Trophoblast cell (in vitro differentiated cells and primary cell): ENCODE data around the gene IGSF8.

ENCODE experiments used
- DNase-seq, 2 donors: peaks; one replicate each; pipeline ENCODE4 v3.0.0-alpha.2; 2016
- H2AFZ ChIP-seq: 2 replicates; pipeline ENCODE4 v1.6.1; 2013; ENCODE audit warnings: low read length, moderate library complexity, mild to moderate bottlenecking; ENCODE audit not compliant: insufficient read depth, poor library complexity
- H2AK5ac ChIP-seq: 2 replicates; pipeline ENCODE4 v1.6.1; 2013; ENCODE audit warnings: mild to moderate bottlenecking, low read length
- H2BK120ac ChIP-seq: 2 replicates; pipeline ENCODE4 v1.6.1; 2013; ENCODE audit warnings: low read length, mild to moderate bottlenecking, moderate library complexity; ENCODE audit not compliant: insufficient read depth, poor library complexity
- H2BK12ac ChIP-seq: 2 replicates; pipeline ENCODE4 v1.6.1; 2013; ENCODE audit warnings: mild to moderate bottlenecking, low read length, moderate library complexity
- H2BK5ac ChIP-seq: 2 replicates; pipeline ENCODE4 v1.6.1; 2013; ENCODE audit warnings: low read length, low read depth, moderate library complexity, mild to moderate bottlenecking; ENCODE audit not compliant: poor library complexity
- H3K14ac ChIP-seq: 2 replicates; pipeline ENCODE4 v1.6.1; 2013; ENCODE audit warnings: mild to moderate bottlenecking, low read length
- H3K18ac ChIP-seq: 2 replicates; pipeline ENCODE4 v1.6.1; 2013; ENCODE audit warnings: mild to moderate bottlenecking, low read length
- H3K23ac ChIP-seq: 2 replicates; pipeline ENCODE4 v1.6.1; 2013; ENCODE audit warnings: low read length
- H3K27ac ChIP-seq: 2 replicates; pipeline ENCODE4 v1.5.1; 2013; ENCODE audit warnings: low read depth, mild to moderate bottlenecking, inconsistent platforms, low read length, moderate library complexity
- H3K27me3 ChIP-seq: 2 replicates; pipeline ENCODE4 v1.6.1; 2013; ENCODE audit warnings: inconsistent platforms, mild to moderate bottlenecking, low read length, moderate library complexity; ENCODE audit not compliant: insufficient read depth
- H3K36me3 ChIP-seq, 2 experiments: 1 replicate in 1 of 2; 2 replicates in 1 of 2; pipeline ENCODE4 v1.6.1; 2013; ENCODE audit warnings: low read length in 2 of 2, mild to moderate bottlenecking in 2 of 2, moderate library complexity in 1 of 2; ENCODE audit not compliant: insufficient read depth in 2 of 2, control insufficient read depth in 1 of 2
- H3K4ac ChIP-seq: 2 replicates; pipeline ENCODE4 v1.6.1; 2013; ENCODE audit warnings: low read depth, mild to moderate bottlenecking, low read length, moderate library complexity
- H3K4me1 ChIP-seq, 2 experiments: 1 replicate in 1 of 2; 2 replicates in 1 of 2; pipeline ENCODE4 v1.6.1; 2013; ENCODE audit warnings: low read length in 2 of 2, mild to moderate bottlenecking in 2 of 2, moderate library complexity in 1 of 2; ENCODE audit not compliant: insufficient read depth in 2 of 2, control insufficient read depth in 1 of 2
- H3K4me2 ChIP-seq: 2 replicates; pipeline ENCODE4 v1.6.1; 2013; ENCODE audit warnings: inconsistent platforms, mild to moderate bottlenecking, low read length, moderate library complexity
- H3K4me3 ChIP-seq: 2 replicates; pipeline ENCODE4 v1.5.1; 2013; ENCODE audit warnings: mild to moderate bottlenecking, low read depth, low read length, inconsistent platforms
- H3K79me1 ChIP-seq: one replicate; pipeline ENCODE4 v1.6.1; 2013; ENCODE audit warnings: low read length
- H3K79me2 ChIP-seq: 2 replicates; pipeline ENCODE4 v1.6.1; 2013; ENCODE audit warnings: low read length, mild to moderate bottlenecking; ENCODE audit not compliant: control insufficient read depth, insufficient read depth, poor library complexity
- H3K9ac ChIP-seq: 2 replicates; pipeline ENCODE4 v1.6.1; 2013; ENCODE audit warnings: mild to moderate bottlenecking, low read length
- H3K9me3 ChIP-seq: 2 replicates; pipeline ENCODE4 v1.6.1; 2013; ENCODE audit warnings: low read depth, mild to moderate bottlenecking, control low read depth, inconsistent platforms, low read length; ENCODE audit not compliant: insufficient read depth
- H4K12ac ChIP-seq: 2 replicates; pipeline ENCODE4 v1.6.1; 2013; ENCODE audit warnings: low read depth, mild to moderate bottlenecking, low read length, moderate library complexity
- H4K8ac ChIP-seq: 2 replicates; pipeline ENCODE4 v1.6.1; 2013; ENCODE audit warnings: low read depth, mild to moderate bottlenecking, low read length, moderate library complexity
- H4K91ac ChIP-seq: one replicate; pipeline ENCODE4 v1.6.1; 2013; ENCODE audit warnings: low read depth, mild to moderate bottlenecking, low read length, moderate library complexity
- WGBS: extraction: QIAGEN DNeasy Blood & Tissue Kit; methylation state at CpG from one replicate; pipeline ENCODE4 v1.1.7; 2013; ENCODE audit warnings: missing lambda C conversion rate; ENCODE audit not compliant: insufficient read length, insufficient coverage; ENCODE audit errors: extremely low coverage; 5-methylcytosine and 5-hydroxymethylcytosine counted together

The IGSF8 gene

GRCh38 chr1:160143695-160144094 lies 45.3 kb upstream of the IGSF8 start:
- no peak overlapping the region for H2AFZ ChIP-seq
- WGBS = no CpG with 5 or more reads among the region's 1 CpG
- H3K4me1 ChIP-seq = no peaks in the 10 kb centered on the region
- no peak overlapping the region for H3K4me2 ChIP-seq
- no peak overlapping the region for H2BK120ac ChIP-seq
- no peak overlapping the region for H3K18ac ChIP-seq
- no peak overlapping the region for H4K12ac ChIP-seq
- no peak overlapping the region for H3K4me3 ChIP-seq
- H3K14ac ChIP-seq = no peak overlapping the region
- DNase-seq = no peak
- H3K27me3 ChIP-seq = no peaks in the 10 kb centered on the region
- no peak overlapping the region for H3K9ac ChIP-seq
- H4K91ac ChIP-seq = no peak overlapping the region
- H3K79me1 ChIP-seq = no peaks in the 10 kb centered on the region
- H4K8ac ChIP-seq = no peak overlapping the region
- H3K9me3 ChIP-seq = peaks cover 2% of the 10 kb centered on the region
- H3K79me2 ChIP-seq = no peaks in the 10 kb centered on the region
- no peak overlapping the region for H2BK5ac ChIP-seq
- no peaks in the 10 kb centered on the region for H3K36me3 ChIP-seq
- no peak overlapping the region for H3K27ac ChIP-seq
- no peak overlapping the region for H2BK12ac ChIP-seq
- H3K4ac ChIP-seq = no peak overlapping the region
- no peak overlapping the region for H3K23ac ChIP-seq
- H2AK5ac ChIP-seq = no peak overlapping the region

- Histone ChIP-seq H4K12ac (no peak overlapping the region), H3K27me3 (no peaks in the 10 kb centered on the region), H3K4me1 (no peaks in the 10 kb centered on the region), H3K9ac (no peak overlapping the region), H2AFZ (no peak overlapping the region), H2BK5ac (no peak overlapping the region), H3K36me3 (no peaks in the 10 kb centered on the region), H4K91ac (no peak overlapping the region), H2BK120ac (no peak overlapping the region), H3K9me3 (no peaks in the 10 kb centered on the region), H3K79me1 (no peaks in the 10 kb centered on the region), H3K4me2 (no peak overlapping the region), H3K79me2 (no peaks in the 10 kb centered on the region), H3K4me3 (no peak overlapping the region), H3K18ac (no peak overlapping the region), H4K8ac (no peak overlapping the region), H3K23ac (no peak overlapping the region), H2AK5ac (no peak overlapping the region), H3K4ac (no peak overlapping the region), H3K14ac (no peak overlapping the region), H2BK12ac (no peak overlapping the region), H3K27ac (no peak overlapping the region)
- no peak for DNase-seq
- no CpG with 5 or more reads among the region's 8 CpGs for WGBS
Observed at GRCh38 chr1:160139840-160140239, 41.4 kb upstream of the IGSF8 start.

- Histone ChIP-seq H3K36me3 (no peaks in the 10 kb centered on the region), H3K4me2 (no peak overlapping the region), H3K27me3 (no peaks in the 10 kb centered on the region), H3K4ac (no peak overlapping the region), H2AK5ac (no peak overlapping the region), H3K18ac (no peak overlapping the region), H3K9me3 (no peaks in the 10 kb centered on the region), H3K4me3 (no peak overlapping the region), H3K23ac (no peak overlapping the region), H2AFZ (no peak overlapping the region), H3K79me1 (no peaks in the 10 kb centered on the region), H2BK5ac (no peak overlapping the region), H4K91ac (no peak overlapping the region), H4K12ac (no peak overlapping the region), H3K14ac (no peak overlapping the region), H3K79me2 (no peaks in the 10 kb centered on the region), H4K8ac (no peak overlapping the region), H3K27ac (no peak overlapping the region), H2BK12ac (no peak overlapping the region), H3K9ac (no peak overlapping the region), H3K4me1 (no peaks in the 10 kb centered on the region), H2BK120ac (no peak overlapping the region)
- no CpG with 5 or more reads among the region's 8 CpGs for WGBS
- DNase-seq = no peak
Observed at GRCh38 chr1:160137216-160137862, 38.9 kb upstream of the IGSF8 start.

GRCh38 chr1:160136926-160137200 lies 38.4 kb upstream of the IGSF8 start:
- Histone ChIP-seq H3K4me3 (peak overlapping the region; percentile 42), H3K9ac (no peak overlapping the region), H4K12ac (no peak overlapping the region), H2BK12ac (no peak overlapping the region), H2BK5ac (no peak overlapping the region), H3K23ac (no peak overlapping the region), H3K4me2 (no peak overlapping the region), H3K4me1 (no peaks in the 10 kb centered on the region), H3K79me2 (no peaks in the 10 kb centered on the region), H4K91ac (no peak overlapping the region), H4K8ac (no peak overlapping the region), H3K18ac (no peak overlapping the region), H2BK120ac (no peak overlapping the region), H3K27me3 (no peaks in the 10 kb centered on the region), H3K27ac (no peak overlapping the region), H3K9me3 (no peaks in the 10 kb centered on the region), H2AK5ac (no peak overlapping the region), H3K36me3 (no peaks in the 10 kb centered on the region), H3K4ac (no peak overlapping the region), H2AFZ (no peak overlapping the region), H3K14ac (no peak overlapping the region), H3K79me1 (no peaks in the 10 kb centered on the region)
- DNase-seq = no peak
- WGBS = no CpG with 5 or more reads among the region's 5 CpGs
